GF-D8 (cell line): Measurements from ENCODE around the gene SBNO1.
"Not testable (repeated sequence)": the region's sequence is repeated elsewhere in the genome, so short reads cannot be mapped to it uniquely, and the experiment has no call there.

ENCODE experiments used
- DNase-seq: peaks from one replicate; lab custom pipeline; 2025; lab: John Stamatoyannopoulos, UW

SBNO1 gene

GRCh38 chr12:123248996-123249741, 115.5 kb downstream of the SBNO1 start:
- not testable (repeated sequence) for DNase-seq

- not testable (repeated sequence) for DNase-seq
Observed at GRCh38 chr12:123248129-123248528, 116.5 kb downstream of the SBNO1 start.

DNA sequence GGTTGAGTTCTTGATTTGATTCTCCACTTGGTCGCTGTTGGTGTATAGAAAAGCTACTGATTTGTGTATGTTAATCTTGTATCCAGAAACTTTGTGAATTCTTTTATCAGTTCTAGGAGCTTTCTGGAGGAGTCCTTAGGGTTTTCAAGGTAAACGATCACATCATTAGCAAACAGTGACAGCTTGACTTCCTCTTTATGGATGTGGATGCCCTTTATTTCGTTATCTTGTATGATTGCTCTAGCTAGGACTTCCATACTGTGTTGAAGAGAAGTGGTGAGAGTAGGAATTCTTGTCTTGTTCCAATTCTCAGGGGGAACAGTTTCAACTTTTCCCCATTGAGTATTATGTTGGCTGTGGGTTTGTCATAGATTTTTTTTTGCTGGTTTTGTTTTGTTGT, 119.0 kb downstream of the SBNO1 start:
- no peak for DNase-seq

DNA sequence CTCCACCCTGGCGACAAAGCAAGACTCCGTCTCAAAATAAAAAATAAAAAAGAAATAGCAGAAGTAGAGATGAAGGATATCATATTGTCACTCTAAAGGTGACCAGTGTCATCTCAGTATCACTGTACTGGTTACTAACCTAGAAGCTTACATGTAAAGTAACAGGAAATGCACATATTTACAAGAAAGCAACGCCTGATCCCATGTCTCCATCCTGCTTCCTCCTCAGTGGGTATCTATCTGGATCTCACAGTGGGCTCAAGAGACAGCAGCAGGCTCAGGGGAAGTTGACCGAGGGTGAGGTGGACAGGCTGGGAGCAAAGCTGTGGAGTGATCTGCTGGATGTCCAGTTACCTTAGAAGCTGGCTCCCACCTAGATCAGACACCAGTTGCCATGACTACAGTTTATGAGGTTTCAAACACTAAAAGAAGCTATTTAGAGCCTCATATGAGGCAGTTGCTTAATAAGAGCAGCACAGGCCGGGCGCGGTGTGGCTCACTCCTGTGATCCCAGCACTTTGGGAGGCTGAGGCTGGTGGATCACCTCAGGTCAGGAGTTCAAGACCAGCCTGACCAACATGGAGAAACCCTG, 120.9 kb downstream of the SBNO1 start:
- no peak for DNase-seq

DNA sequence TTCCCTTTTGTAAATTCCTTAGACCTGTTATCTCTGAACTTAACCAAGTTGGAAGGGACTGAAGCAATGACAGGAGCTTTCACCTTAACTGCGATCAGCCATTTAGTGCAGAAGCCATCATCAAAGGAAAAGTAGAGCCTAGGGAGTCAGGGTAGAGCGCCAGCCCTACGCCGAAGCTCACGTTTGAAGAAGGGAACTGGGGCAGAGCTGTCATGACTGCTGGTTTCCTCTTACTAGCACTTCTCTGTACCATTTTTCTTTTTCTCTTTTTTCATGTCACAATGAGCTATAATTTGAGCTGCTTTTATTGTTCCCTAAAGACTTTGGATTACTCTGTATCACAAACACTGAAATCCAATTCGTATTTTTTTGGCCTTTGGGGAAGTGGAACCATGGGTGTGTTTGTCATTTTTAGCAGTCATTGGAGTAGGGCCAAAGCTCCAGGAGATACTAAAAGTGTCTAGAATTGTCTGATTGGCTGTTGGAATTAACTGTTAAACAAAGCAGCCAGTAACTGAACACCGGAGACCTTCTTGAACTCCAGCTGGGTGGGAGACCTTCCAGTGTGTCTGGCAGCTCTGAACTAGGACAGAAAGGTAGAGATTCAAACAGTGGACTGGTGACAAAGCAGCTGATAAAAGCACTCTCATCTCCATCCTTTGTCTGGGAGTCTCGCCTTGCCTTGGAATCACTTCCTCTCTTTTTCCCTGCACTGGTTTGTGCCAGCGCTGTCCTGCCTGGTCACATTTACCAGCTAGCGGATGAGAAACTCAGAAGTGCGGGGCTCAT, 122.3 kb downstream of the SBNO1 start:
- no peak for DNase-seq
